ENCODE results near the gene SCNN1A.

- TF ChIP-seq MYC (IDR thresholded peaks at IDR 0.05; ENCODE audit: low read depth, low read length) (no peak), POLR2A (IDR thresholded peaks at IDR 0.05; ENCODE audit: low read depth, low read length) (no peak), CTCF (IDR thresholded peaks at IDR 0.05; ENCODE audit: extremely low read depth in 1 of 2, insufficient read depth in 1 of 2, low read depth in 1 of 2, low read length in 2 of 2) (no peak), GATA2 (IDR thresholded peaks at IDR 0.05; ENCODE audit: insufficient read depth, insufficient read length, low read depth, low read length) (no peak), MAX (IDR thresholded peaks at IDR 0.05; ENCODE audit: insufficient read depth, insufficient read length) (no peak), EZH2 (IDR thresholded peaks at IDR 0.05; ENCODE audit: borderline replicate concordance, low read depth, low read length, severe bottlenecking) (no peak), JUN (IDR thresholded peaks at IDR 0.05; ENCODE audit: borderline replicate concordance, insufficient read depth, insufficient read length, low read depth) (no peak)
These were observed 19.0 kb upstream of the SCNN1A start for GRCh38 chr12:6394398-6394797.
